ENCODE measurements around the gene MMP15.

Gene MMP15

DNA sequence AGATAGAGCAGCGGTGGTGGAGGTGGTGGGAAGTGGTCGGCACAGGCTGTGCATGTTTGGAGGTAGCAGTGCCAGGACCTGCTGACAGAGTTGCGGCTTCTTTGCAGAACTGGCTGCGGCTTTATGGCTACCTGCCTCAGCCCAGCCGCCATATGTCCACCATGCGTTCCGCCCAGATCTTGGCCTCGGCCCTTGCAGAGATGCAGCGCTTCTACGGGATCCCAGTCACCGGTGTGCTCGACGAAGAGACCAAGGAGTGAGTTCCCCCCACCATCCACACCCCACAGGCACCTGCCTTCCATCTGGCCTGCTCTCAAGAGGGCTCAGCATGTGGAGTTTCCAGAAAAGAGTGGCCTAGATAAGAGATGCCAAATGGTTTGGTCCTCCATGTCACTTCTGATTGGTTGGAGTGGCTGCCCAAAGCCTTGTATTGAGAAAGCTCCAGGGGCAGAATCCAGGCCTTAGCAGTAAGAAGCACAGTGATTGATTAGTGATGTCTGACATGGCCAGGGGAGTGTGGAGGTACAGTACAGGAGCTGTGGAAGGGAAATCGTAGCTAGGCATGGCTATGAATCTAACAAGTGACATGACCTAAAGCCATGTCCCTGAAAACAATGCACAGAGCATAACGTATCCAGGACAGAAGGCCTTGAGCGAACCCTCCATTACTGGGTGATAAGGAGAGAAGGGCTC, 12.0 kb downstream of the MMP15 start:
- no peak for DNase-seq

DNA sequence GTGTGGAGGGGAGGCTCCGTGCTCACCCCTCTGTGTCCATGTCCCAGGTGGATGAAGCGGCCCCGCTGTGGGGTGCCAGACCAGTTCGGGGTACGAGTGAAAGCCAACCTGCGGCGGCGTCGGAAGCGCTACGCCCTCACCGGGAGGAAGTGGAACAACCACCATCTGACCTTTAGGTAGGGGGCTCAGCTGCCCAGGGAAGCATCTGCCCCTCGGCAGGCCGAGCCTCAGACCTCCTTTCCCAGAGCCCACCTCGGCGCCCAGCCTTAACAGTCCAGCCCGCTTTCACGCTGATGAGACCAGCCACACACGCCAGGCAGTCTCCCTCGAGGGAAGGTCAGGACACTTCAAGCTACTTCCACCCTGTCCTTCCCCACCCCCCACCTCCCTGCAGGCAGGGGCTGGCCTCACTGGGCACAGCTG, 12.7 kb downstream of the MMP15 start:
- DNase-seq: no peak

DNA sequence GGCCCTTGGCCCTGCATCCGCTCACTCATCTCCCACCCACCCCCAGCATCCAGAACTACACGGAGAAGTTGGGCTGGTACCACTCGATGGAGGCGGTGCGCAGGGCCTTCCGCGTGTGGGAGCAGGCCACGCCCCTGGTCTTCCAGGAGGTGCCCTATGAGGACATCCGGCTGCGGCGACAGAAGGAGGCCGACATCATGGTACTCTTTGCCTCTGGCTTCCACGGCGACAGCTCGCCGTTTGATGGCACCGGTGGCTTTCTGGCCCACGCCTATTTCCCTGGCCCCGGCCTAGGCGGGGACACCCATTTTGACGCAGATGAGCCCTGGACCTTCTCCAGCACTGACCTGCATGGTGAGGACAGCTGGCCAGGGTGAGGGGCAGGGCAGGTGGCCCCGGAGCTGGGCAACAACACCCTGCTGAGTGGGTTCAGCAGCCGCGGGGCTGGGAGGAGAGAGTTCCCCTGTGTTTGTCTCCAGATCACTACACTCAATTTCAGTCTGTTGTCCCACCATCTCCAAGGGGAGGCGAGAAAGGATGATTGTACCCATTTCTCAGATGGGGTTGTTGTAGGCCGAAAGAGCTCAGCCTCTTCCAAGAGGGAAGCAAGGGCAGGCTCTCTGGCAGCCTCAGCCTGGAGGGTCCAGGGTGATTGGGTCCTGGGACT, 14.4 kb downstream of the MMP15 start:
- DNase-seq: no peak

DNA sequence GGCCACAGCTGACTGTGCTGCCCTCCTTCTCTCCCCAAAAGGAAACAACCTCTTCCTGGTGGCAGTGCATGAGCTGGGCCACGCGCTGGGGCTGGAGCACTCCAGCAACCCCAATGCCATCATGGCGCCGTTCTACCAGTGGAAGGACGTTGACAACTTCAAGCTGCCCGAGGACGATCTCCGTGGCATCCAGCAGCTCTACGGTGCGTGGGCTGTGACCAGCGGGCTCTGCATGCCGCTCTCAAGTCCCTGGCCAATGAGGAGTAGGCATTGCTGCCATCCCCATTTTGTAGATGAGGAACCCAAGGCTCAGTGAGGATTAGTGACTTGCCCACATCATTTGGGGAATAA, 14.9 kb downstream of the MMP15 start:
- no peak for DNase-seq

DNA sequence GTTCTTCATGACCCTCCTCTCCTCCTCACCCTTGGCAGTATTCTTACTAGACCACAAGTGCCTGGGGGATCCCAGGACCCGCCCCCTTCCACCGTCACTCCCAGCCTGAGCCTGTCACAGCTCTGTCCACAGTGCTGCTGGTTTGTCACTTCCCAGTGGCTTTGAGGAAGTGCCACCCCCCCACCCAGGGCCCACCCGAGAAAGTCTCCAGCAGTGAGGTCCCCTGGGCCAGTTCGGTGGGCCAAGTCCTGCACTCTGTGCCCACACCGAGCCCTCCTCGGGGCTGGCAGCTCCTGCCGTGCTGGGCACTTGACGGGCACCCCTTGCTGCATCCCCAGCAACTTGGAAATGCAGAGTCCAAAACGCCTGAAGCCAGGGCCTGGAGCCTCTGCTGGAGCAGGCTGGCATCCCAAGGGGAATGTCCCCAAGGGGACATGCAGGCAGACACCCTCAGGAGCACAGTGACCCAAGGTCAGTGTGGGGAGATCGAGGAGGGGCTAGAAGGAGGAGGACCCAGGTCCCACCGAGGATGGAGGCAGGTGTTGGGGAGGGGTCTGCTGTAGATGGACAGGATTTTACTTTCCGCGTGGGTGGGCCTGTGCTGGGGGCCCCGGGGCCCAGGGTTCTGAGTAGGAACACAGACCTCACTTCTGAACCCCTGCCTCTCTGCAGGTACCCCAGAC, 15.5 kb downstream of the MMP15 start:
- no peak for DNase-seq

DNA sequence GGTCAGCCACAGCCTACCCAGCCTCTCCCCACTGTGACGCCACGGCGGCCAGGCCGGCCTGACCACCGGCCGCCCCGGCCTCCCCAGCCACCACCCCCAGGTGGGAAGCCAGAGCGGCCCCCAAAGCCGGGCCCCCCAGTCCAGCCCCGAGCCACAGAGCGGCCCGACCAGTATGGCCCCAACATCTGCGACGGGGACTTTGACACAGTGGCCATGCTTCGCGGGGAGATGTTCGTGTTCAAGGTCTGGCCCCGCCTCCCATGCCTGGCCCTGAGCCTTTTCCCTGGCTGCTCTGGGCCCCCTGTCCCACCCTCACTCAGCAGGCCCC, 16.0 kb downstream of the MMP15 start:
- DNase-seq: no peak

DNA sequence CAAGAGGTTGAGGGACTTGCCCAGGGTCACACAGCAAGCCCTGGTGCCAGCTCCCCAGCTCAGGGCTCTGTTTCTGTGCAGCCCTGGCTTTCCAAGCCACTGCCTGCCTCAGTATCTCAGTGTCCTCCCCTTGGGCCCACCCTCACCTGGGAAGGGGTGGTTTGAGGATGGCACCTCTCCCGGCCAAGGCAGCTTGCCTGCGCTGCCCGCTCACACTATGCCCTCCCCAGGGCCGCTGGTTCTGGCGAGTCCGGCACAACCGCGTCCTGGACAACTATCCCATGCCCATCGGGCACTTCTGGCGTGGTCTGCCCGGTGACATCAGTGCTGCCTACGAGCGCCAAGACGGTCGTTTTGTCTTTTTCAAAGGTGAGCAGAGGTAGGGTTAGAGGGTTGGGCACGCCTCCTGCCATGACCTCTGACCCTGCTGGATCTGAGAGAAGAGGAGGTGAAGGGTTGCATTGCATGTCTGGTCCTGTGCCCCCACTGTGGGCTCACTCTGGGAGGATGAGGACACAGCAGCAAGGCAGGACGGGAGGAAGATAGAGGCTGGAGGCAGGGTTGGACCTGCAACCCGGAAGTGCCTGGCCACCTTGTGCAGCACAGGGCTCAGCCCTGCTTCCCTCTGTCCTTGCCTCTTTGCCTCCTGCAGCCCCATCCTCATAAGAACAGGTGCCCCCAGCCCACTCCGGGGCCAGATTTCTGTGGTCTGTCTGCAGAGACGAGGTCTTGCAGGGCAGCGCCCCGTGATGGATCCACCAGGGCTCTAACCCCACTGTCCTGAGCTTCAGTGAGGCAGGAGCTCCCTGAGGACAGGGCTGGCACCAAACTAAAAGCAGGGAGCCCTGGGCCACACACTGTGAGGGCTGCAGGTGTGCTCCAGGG, 16.7 kb downstream of the MMP15 start:
- no peak for DNase-seq

DNA sequence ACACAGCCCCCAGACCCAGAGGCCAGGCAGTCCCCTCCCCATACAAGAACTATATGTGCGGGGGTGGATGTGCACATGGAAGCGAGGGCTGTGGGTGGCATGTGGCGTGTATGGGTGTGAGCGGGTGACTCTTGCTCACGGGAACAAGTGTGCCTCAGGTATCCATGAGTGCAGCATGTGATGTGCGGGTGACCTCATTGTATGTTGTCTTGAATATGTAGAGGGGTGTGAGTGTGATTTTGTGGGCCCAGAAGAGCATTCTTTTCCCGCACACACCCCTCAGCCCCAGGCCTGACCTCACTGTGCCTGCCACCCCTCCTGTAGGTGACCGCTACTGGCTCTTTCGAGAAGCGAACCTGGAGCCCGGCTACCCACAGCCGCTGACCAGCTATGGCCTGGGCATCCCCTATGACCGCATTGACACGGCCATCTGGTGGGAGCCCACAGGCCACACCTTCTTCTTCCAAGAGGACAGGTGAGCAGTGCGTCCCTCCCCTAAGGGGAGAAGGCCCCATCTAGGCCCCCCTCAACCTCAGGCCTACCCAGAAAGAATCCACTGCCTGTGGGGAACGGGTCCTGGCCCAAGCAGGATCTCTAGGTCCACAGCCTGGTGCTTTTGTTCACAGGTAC, 17.4 kb downstream of the MMP15 start:
- no peak for DNase-seq

DNA sequence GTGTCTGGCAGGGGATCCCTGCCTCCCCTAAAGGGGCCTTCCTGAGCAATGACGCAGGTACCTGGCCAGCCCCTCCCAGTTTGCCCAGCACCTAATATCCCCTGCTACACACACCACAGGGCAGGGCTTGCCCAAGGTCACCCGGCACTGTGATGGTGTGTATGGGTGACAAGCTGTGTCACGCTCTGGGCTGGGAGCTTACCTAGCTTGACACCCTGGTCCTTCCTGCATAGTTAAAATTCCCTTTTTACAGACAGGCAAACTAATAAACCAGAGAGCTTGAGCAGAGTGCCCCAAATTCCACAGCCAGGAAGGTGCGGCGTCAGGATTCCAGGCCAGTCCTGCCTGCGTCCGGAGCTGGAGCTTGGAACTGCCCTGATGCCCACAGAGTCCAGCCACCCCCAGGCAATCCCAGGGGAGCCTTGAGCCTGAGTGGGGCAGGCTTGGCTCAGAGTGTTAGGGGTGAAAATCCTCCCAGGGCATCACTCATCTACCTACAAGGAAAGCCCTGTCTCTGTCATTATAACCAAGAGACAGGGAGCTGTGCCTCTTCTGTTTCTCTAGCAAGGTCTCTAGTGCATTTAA, 18.1 kb downstream of the MMP15 start:
- DNase-seq: no peak

DNA sequence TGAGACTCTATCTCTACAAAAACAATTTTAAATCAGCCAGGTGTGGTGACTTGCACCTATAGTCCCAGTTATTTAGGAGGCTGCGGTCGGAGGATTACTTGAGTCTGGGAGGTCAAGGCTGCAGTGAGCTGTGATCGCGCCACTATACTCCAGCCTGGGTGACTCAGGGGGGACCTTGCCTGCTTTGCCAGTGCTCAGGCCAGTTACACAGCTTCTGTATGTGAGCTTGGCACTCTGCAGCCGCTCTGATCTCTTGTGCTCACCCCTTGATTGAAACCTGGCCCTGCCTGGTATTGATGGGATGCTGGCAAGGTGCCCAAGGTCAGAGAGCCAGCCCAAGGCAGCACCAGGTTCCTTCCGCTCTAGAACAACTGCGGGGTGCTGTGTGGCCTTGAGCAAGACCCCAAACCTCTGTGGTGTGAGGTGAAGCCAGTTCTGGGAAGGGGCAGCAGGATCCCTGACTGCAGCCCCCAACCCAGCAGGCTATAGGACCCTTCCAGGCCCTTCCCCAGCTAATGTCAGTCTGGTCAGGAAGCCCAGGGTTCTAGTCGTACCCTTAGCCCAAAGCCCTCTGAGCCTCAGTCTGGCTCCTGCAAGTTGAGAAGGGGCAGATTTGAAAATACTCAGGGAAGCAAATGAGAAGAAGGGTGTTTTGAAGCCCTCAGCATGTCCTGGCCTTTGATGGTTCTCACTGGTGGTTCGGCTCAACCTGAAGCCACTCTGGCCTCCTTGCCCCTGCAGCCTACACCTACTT, 18.9 kb downstream of the MMP15 start:
- no peak for DNase-seq

DNA sequence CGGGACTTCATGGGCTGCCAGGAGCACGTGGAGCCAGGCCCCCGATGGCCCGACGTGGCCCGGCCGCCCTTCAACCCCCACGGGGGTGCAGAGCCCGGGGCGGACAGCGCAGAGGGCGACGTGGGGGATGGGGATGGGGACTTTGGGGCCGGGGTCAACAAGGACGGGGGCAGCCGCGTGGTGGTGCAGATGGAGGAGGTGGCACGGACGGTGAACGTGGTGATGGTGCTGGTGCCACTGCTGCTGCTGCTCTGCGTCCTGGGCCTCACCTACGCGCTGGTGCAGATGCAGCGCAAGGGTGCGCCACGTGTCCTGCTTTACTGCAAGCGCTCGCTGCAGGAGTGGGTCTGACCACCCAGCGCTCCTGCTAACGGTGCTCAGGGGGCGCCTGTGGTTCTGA, 19.5 kb downstream of the MMP15 start:
- DNase-seq: no peak

DNA sequence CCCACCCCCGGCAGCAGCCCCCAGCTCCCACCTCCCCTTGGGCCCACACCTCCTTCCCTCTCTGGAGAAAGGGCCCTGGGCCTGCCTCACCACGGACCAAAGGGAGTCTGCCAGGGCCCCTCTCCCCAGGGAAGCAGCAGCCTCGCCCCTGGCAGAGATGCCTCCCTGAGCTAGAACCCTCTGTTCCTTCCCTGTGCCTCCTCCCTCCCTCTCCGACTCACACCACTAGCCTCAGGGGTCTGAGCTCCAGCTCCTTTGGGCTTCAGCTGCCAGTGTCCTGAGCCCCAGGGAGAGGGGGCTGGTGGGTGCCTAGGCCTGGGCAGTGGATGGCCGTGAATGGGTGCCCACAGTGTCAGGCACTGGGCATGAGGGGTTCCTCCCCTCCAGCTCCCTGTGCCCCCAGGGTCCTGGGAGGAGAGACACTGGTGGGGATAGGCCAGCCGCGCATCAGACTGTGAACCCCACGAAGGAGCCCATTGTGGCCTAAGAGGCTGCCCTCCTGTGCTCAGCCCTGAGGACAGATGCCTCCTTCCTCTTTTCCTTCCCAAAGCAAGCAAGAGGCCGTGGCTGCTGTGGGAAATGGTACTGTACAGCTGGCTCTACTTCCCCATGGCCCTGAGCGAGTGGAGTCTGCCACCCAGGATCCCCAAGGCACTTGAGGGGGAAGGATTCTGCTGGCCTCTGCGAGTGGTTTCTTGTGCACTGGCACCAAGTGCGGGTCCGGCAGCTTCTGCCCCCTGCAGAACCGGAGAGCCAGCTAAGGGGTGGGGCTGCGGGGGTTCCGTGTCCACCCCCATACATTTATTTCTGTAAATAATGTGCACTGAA, 20.7 kb downstream of the MMP15 start:
- no peak for DNase-seq

DNA sequence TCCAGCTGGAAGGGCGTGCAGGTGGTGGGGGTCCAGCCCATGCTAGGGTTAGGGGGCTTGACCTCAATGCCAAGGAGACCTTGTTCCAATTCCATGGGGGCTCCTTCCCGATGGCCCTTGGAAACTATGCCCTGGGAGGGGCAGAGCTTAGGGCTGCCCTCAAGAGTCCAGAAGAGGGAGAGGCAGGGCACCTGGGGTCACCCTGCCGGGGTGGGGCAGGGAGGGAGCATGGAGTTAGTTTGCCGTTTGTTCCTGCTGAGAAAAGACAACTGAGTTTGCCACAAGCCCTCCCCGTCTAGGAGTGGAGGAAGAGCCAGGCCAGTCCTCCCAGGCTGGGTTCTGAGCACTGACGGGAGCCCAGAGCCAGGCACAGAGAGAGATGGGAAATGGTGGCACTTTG, 21.4 kb downstream of the MMP15 start:
- no peak for DNase-seq

DNA sequence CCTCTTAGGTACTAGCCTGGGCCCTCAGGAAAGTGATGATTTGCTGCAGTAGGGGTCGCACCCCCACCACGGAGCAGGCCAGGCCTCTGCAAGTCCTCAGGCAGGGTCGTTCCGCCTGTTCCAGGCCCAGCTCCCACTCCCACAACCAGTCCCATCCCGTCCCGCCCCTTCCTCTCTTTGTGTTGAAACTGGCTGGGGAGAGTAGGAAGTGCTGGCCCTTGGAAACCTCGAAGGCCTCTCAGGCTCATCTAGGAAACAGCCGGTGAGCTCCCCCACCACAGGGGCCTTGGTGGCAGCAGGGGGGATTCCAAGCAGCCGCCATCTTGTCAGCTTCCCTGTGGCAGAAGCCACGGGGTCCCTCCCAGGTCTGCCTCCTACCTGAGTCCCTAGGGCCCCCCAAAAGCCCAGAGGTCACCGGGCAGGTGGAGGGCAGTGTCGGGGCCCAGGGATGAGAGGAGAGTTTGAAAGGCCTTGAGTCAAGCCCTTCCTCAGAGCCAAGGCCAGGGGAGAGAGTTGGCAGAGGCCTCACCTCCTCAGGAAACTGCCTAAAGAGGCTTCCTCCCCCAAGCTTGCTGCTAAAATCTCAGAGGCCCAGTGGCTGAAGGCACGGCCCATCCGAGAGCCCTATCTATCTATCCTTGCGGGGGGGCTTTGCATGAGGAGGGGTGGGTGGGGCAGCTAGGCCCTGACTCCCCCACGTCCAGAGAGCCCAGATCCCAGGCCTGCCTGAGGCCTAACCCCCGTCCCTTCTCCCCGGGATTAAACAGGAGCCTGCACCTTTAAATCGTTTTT, 22.2 kb downstream of the MMP15 start:
- no peak for DNase-seq

DNA sequence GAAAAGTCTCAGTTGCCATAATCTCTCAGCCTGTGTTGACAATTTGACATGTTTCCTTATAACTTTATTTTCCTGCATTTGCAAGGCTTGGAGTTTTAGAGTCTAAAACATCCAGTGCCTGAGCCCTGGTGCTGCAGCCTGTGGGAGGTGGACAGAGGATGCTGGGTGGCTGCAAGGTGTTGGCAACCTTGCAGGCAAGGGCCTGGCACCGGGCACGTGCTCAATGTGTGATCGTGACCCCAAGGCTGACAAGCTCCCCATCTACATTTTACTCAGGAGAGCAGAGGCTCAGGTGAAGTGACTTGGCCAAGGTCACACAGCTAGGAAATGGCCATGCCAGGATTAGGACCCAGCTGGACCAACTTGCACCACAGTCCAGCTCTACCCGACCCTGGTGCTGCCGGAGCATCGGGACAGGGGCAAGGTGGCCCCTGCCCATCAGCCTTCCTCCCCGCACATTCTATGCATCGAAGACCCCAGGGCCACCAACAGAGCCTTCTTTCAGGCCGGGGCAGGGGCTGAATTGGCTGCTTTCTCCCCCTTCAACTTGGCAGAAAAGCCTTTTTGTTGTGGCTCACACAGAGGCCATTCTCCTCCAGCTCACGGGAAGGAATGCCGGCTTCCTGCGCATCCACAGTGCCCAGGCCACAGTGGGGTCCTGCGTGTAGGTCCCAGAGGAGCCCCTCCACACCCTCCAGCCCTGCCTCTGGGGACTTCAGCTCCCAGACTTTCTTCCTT, 23.1 kb downstream of the MMP15 start:
- DNase-seq: no peak

DNA sequence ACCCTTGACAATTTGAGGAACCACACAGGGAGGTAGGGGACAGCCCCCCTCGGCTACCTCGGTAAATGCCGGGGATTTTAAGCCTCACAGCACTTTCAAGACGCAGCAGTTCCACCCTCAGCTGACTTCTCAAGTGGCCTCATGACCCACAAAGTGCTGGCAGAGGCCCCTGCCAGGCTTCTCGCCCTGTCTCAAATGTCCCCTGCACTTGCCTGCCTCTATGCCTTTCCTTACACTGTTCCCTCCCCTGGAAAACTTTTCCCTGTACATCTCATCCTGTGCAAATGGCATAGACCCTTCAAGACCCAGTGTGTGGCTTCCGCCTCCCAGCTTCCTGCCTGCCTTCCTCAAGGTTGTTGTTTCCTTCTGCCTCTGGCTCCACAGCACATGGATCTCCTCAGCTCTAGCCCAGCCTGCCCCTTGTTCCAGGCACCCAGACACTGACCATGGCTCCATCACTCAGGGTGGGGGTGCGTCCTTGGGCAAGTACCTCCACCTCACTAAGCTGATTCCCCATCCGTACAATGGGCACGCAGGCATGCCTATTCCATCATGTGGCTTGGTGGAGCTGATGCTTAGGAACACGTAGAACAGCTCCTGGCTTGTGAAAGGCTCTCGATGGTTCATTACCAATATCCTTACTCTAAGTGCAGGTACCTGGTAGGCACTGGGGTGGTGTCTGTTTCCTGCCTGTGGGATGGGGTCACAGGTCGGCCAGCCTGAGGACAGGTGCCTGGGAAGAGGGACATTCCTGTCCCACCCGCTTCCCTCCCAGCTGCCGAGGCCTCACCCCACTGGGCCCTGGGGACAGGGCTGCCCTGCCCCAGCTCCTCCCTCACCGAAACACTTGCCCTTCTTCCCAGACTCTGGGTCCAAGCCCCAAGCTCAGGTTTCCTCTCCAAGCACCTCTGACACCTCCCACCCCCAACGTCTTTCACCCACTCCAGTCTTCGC, 24.0 kb downstream of the MMP15 start:
- no peak for DNase-seq

DNA sequence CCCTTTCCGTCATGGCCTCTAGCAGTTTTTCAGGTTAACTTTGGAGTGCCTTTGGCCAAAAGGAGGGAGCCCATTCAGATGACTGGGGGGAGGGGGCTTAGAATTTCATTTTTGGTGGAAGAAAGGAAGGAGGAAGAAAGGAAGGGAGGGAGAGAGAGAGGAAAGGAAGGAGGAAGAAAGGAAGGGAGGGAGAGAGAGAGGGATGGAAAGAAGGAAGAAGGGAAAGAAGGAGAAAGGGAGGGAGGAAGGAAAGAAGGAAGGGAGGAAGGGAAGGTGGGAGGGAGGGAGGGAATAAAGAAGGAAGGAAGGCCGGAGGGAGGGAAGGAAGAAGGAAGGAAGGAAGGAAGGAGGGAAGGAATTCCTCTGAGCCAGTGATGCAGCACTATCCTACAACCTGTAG, 25.7 kb downstream of the MMP15 start:
- DNase-seq: no peak

Data from stimulated activated CD4-positive, alpha-beta T cell treated with anti-CD3 and anti-CD28 coated beads, Interleukin-4, amount 100 ng/mL, for 24 hours (primary cell).